ENCODE results near the gene CDCA5.

GRCh38 chr11:65132988-65133700 lies 49.3 kb upstream of the CDCA5 start:
- no peak for TF ChIP-seq CTCF (IDR thresholded peaks at IDR 0.05; ENCODE audit: low read depth, low read length)
- TF ChIP-seq EZH2phosphoT487 (IDR thresholded peaks at IDR 0.05; ENCODE audit: low read depth), result no peak

Measured in OCI-LY3 (cell line).